GM21381 (cell line): ENCODE data around the gene AMY1C.
"Not testable (repeated sequence)": the region's sequence is repeated elsewhere in the genome, so short reads cannot be mapped to it uniquely, and the experiment has no call there.

ENCODE experiments used
- ATAC-seq: cut with Tn5 transposase; IDR thresholded peaks from one replicate; pipeline ENCODE4 v1.9.1; 2021; ENCODE audit warnings: mild to moderate bottlenecking, moderate library complexity; ENCODE audit not compliant: unreplicated experiment

AMY1C gene

DNA sequence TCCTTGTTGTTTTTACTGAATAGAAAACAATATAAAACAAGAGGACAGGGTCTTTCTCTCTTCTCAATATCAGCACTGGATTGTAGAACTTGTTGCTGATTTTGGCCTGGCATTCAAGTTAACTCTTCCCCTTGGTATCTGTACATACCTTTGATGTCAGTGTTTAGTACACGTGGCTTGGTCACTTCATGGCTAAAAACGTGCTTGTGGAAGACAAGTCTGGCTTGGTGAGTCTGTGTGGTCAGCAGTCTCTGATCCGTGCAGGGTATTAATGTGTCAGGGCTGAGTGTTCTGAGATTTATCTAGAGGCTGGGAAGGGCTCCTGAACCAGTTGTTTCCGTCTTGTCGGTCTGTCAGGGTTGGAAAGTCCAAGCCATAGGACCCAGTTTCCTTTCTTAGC, at the start of gene AMY1C:
Gene AMY1C, plus strand, starts transcription at position 301 of the 400 bp plus-strand sequence. CDS start 572 bp downstream, outside the sequence.
- ATAC-seq = not testable (repeated sequence)

DNA sequence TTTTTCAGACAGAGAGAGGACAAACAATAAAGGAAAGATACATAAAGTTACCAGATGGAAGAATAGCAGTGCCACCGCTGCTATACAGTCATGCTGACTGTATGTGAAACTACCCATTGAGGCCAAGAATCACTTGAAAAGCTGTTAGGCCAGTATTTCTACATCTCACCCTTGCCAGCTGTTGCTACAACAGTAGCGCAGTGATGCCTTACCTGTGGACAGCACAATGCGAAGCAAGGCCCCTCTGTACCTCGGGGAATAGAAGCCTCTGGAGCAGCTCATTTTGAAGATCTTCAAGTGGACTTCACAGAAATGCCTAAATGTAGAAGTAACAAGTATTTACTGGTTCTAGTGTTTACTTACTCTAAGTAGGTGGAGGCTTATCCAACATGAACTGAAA, 49.0 kb upstream of the AMY1C start:
- not testable (repeated sequence) for ATAC-seq

DNA sequence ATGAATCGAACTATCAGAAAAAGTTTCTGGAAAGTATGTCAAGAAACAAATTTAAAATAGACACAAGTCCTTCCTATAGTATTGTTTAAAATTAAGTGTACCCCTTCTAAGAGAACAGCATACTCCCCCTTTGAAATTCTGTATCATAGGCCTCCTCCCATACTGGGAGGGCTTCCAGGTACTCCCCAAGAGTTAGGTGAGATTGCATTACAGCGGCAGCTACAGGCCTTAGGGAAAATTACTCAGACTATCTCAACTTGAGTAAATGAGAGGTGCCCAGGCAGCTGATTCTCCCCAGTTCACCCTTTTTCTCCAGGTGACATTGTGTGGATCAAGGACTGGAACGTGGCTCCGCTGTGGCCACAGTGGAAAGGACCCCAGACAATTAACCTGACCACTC, 48.4 kb upstream of the AMY1C start:
- ATAC-seq = not testable (repeated sequence)

DNA sequence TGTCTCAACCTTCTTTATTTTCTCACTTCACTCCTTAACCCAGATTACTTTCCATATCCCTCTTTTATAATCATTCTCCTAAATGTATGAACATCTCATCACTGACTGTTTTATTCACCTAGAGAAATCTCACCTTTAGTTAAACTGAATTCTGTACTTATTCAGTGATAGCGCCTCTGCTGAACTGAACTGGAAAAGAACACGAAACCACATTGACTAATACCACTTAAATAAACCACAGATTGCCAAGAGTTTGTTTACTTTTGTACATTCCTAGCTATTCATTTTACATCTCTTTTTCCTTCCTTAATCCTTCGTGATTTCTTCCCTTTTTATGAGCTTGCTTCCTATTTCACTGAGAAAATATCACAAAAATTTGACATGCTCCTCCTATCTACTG, 42.0 kb upstream of the AMY1C start:
- ATAC-seq = not testable (repeated sequence)

DNA sequence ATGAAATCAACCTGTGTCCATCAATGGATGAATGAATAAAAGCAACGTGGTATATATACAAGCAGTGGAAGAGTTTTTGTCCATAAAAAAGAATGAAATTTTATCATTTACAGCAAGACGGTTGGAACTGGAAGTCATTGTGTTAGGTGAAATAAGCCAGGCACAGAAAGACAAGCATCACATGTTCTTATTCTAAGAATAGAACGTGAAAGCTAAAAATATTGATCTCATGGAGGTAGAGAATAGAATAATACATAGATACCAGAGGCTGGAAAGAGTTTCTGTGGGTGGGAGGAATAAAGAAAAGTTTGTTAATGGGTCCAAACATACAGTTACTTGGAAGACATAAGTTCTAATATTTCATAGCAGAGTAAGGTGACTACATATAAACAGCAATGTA, 39.3 kb upstream of the AMY1C start:
- not testable (repeated sequence) for ATAC-seq

DNA sequence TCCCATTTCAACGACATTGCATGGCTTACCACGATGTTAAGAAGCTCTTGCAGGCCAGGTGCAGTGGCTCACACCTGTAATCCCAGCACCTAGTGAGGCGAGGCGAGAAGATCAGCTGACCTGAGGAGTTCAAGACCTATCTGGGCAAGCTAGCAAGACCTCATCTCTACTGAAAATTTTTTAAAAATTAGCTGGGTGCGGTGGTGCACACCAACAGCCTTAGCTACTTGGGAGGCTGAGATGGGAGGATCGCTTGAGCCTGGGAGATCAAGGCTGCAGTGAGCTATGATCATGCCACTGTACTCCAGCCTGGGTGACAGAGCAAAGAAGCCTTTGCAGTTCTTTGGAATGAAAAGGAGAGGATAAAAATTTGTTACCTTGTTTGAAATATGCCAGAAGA, 32.3 kb upstream of the AMY1C start:
- not testable (repeated sequence) for ATAC-seq

DNA sequence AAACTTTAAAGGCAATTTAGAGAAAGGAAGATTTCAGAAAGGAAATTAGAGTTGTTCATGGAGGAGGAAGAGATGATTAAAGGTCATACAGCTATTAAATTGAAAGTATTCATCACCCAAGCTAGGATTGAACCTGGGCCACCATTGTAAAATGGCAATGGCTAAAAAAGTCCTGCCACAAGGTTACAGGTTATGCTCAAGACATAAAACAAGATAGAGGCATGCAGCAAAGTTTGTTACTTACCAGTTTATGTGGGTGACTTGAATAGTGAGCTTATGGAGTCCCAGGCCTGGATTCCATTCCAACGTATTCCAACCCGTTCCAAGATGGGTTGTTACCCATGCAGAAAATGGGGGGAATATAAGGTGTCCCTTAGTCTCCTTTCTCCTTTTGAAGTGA, 28.2 kb upstream of the AMY1C start:
- ATAC-seq = not testable (repeated sequence)

DNA sequence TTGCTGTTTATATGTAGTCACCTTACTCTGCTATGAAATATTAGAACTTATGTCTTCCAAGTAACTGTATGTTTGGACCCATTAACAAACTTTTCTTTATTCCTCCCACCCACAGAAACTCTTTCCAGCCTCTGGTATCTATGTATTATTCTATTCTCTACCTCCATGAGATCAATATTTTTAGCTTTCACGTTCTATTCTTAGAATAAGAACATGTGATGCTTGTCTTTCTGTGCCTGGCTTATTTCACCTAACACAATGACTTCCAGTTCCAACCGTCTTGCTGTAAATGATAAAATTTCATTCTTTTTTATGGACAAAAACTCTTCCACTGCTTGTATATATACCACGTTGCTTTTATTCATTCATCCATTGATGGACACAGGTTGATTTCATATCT, 14.4 kb upstream of the AMY1C start:
- ATAC-seq = not testable (repeated sequence)

DNA sequence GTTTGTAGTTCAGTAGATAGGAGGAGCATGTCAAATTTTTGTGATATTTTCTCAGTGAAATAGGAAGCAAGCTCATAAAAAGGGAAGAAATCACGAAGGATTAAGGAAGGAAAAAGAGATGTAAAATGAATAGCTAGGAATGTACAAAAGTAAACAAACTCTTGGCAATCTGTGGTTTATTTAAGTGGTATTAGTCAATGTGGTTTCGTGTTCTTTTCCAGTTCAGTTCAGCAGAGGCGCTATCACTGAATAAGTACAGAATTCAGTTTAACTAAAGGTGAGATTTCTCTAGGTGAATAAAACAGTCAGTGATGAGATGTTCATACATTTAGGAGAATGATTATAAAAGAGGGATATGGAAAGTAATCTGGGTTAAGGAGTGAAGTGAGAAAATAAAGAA, 11.7 kb upstream of the AMY1C start:
- ATAC-seq = not testable (repeated sequence)

DNA sequence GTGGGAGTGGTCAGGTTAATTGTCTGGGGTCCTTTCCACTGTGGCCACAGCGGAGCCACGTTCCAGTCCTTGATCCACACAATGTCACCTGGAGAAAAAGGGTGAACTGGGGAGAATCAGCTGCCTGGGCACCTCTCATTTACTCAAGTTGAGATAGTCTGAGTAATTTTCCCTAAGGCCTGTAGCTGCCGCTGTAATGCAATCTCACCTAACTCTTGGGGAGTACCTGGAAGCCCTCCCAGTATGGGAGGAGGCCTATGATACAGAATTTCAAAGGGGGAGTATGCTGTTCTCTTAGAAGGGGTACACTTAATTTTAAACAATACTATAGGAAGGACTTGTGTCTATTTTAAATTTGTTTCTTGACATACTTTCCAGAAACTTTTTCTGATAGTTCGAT, 5.2 kb upstream of the AMY1C start:
- not testable (repeated sequence) for ATAC-seq

DNA sequence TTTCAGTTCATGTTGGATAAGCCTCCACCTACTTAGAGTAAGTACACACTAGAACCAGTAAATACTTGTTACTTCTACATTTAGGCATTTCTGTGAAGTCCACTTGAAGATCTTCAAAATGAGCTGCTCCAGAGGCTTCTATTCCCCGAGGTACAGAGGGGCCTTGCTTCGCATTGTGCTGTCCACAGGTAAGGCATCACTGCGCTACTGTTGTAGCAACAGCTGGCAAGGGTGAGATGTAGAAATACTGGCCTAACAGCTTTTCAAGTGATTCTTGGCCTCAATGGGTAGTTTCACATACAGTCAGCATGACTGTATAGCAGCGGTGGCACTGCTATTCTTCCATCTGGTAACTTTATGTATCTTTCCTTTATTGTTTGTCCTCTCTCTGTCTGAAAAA, 4.7 kb upstream of the AMY1C start:
- not testable (repeated sequence) for ATAC-seq

DNA sequence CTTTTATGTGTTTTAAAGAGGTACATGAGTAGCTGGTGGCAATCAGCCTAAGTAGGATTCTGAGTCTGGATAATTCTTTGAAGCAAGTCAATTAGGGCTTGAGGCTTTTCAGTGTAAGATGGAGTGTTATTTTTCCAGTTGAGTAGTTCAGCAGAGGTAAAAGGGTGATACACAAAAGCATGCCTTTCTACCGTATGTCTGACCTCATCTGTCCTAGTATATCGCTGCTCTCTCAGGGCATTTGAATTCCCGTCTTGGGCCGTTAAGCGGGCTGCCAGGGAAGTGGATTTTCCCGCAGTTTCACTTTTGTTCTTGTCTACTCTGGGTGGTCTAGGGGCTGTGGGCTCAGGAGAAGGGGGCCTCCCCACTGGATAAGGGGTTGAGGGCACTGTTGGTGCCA, 1.4 kb upstream of the AMY1C start:
- ATAC-seq = not testable (repeated sequence)

DNA sequence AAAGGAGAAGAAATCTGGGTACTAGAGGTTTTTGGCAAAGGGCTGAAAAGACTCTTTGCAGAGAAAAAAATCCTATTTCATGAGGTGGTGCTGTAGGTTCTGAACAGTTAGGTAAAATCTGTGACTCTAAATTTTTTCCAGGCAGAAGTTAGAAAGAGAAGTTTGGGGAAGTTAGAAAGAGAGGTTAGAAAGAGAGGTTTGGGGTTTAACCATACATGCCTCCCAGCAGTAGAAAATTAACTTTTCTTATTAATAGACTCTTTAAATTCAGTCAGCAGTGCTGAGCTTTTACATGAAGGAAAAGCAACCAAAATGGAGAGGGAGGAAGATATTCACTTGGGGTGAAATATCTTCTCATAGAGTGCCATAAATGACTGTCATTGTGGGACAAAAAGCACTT, 12.2 kb downstream of the AMY1C start:
- ATAC-seq = no peak

DNA sequence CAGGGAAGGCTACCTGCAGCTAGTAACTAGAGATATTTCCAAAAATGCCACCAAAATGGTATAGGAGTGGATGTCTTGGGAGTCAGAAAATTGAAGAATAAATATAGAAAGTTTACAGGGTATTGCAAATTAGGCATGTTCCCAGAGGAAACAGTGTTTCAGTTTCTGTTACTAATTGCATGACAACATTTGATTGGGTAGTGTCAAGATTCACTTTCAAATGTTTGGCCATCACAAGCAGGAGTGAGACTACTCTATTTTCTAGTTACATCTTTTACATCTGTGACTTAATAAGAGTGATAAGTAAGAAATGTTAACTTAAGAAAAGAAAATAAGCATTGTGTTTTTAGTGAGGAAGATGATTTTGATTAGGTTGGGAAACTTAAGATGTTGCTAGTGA, 30.2 kb downstream of the AMY1C start:
- no peak for ATAC-seq

DNA sequence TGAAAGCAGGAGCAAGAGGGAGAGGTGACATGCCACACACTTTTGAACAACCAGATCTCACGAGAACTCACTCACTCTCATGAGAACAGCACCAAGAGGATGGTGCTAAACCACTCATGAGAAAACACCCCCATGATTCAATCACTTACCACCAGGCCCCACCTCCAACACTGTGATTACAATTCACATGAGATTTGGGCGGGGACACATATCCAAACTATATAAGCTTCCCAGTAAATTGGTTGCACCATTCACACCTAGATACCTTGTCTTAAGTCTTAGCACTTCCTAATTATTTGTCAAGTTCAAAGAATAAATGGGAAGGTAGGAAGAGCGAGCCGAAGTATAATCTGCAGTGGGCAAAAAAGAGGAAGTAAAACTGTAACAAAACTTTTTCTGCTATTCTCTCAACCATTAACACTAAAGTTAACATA, 34.3 kb downstream of the AMY1C start:
- ATAC-seq = peak; percentile 51

DNA sequence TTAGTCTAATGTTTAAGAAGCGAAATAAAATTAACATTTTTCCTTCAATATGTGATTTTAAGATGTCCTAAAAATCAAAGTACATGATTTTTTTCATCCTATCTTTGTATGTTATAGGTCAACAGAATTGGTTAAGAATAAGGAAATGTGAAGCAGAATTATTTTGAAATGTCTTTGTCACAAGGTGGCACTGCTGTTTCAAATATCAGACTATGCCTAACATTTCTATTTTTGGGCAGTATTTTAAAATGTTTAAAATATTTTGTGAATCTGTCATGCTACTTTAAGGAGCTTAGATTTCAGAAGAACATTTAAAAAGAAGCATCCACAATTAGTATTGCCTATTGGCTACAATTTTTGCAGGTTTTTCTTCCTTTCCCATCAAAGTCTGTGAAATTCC, 38.7 kb downstream of the AMY1C start:
- ATAC-seq = no peak

DNA sequence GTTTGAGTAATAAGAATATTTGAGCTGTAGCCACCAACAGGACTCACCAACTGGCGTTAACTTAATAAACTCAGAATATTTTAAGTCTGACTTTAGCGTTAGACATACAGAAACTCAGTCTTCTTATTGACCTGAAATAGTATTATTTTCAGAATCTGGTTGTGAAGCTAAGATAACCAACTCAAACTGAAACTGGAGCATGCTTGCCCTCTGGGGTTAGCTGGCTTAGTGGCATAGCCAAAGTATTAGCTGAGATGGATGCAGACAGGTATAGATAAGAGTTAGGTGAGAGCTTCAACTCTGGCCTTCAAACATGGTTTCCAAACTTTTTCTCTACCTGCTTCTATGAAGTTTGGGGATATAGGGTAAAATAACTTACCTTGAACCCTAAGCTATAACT, 40.5 kb downstream of the AMY1C start:
- ATAC-seq = no peak
